Gastroesophageal sphincter (tissue), 3 donors: ENCODE data around the gene SYTL3.

ENCODE experiments used
- POLR2A ChIP-seq, 2 donors: fragments of 450-650 bp; IDR thresholded peaks; one replicate each; pipeline ENCODE4 v1.6.1; 2017; ENCODE audit warnings: antibody characterized with exemption in 2 of 2, mild to moderate bottlenecking in 2 of 2, moderate library complexity in 1 of 2
- TF ChIP-seq, protein P1 (sequence below), 4 experiments: fragments of 200-600 bp in 2 of 4; fragments of 450-650 bp in 2 of 4; sonication (generic) in 1 of 4; IDR thresholded peaks; one replicate each; pipeline ENCODE4 v1.5.1; 2017 to 2019; ENCODE audit warnings: antibody characterized with exemption in 4 of 4, mild to moderate bottlenecking in 2 of 4, moderate library complexity in 2 of 4

DNA sequence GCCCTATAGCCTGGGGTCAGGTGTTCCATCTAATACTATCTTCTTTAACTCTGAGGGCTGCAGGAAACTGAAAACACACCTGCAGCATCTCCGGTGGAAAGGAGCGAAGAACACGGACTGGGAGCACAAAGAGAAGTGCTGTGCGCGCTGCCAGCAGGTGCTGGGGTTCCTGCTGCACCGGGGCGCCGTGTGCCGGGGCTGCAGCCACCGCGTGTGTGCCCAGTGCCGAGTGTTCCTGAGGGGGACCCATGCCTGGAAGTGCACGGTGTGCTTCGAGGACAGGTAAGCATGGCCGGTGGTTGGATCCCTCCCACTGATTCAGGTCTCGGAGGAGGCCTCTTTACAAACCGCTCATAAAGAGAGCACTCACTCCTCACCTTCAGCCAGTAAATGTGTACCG lies 15.5 kb downstream of the SYTL3 start:
- TF ChIP-seq, protein P1, sequence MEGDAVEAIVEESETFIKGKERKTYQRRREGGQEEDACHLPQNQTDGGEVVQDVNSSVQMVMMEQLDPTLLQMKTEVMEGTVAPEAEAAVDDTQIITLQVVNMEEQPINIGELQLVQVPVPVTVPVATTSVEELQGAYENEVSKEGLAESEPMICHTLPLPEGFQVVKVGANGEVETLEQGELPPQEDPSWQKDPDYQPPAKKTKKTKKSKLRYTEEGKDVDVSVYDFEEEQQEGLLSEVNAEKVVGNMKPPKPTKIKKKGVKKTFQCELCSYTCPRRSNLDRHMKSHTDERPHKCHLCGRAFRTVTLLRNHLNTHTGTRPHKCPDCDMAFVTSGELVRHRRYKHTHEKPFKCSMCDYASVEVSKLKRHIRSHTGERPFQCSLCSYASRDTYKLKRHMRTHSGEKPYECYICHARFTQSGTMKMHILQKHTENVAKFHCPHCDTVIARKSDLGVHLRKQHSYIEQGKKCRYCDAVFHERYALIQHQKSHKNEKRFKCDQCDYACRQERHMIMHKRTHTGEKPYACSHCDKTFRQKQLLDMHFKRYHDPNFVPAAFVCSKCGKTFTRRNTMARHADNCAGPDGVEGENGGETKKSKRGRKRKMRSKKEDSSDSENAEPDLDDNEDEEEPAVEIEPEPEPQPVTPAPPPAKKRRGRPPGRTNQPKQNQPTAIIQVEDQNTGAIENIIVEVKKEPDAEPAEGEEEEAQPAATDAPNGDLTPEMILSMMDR (IDR thresholded peaks at IDR 0.05) = no peak
- TF ChIP-seq POLR2A (IDR thresholded peaks at IDR 0.05) = no peak
